ENCODE measurements around the gene ACTR2.

DNA sequence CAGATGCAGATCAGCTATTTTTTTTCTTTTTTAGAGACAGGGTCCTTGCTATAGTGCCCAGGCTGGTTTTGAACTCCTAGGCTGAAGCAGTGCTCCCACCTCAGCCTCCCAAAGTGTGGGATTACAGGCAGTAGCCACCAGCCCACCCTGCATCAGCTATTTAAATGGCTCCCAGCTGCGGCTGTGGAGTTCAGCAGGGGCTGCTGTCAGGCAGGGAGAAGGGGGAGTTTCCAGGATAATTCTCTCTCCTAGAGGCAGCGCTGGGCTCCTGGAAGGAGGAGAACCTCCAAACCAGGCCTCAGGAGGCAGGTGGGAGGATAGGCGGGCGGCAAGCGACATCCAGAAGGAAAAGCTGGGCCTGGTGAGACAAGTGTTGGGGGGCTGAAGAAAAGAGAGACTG lies 65.7 kb downstream of the ACTR2 start:
- no peak for TF ChIP-seq POLR2A (IDR thresholded peaks at IDR 0.05; ENCODE audit: extremely low read depth, insufficient read length)
- TF ChIP-seq, protein P1, sequence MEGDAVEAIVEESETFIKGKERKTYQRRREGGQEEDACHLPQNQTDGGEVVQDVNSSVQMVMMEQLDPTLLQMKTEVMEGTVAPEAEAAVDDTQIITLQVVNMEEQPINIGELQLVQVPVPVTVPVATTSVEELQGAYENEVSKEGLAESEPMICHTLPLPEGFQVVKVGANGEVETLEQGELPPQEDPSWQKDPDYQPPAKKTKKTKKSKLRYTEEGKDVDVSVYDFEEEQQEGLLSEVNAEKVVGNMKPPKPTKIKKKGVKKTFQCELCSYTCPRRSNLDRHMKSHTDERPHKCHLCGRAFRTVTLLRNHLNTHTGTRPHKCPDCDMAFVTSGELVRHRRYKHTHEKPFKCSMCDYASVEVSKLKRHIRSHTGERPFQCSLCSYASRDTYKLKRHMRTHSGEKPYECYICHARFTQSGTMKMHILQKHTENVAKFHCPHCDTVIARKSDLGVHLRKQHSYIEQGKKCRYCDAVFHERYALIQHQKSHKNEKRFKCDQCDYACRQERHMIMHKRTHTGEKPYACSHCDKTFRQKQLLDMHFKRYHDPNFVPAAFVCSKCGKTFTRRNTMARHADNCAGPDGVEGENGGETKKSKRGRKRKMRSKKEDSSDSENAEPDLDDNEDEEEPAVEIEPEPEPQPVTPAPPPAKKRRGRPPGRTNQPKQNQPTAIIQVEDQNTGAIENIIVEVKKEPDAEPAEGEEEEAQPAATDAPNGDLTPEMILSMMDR (IDR thresholded peaks at IDR 0.05; ENCODE audit: low read depth, low read length): no peak
- TF ChIP-seq, protein P2, sequence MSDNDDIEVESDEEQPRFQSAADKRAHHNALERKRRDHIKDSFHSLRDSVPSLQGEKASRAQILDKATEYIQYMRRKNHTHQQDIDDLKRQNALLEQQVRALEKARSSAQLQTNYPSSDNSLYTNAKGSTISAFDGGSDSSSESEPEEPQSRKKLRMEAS (IDR thresholded peaks at IDR 0.05; ENCODE audit: low read depth, low read length): no peak
